A204.1 (cell line): Measurements from ENCODE around the gene AQP3.
"Not testable (repeated sequence)": the region's sequence is repeated elsewhere in the genome, so short reads cannot be mapped to it uniquely, and the experiment has no call there.

Source experiments
- FAIRE-seq: peaks from 2 replicates; lab custom pipeline; 2012; peaks lifted over from hg19 to GRCh38; lab: Jason Lieb, UNC

The AQP3 gene

DNA sequence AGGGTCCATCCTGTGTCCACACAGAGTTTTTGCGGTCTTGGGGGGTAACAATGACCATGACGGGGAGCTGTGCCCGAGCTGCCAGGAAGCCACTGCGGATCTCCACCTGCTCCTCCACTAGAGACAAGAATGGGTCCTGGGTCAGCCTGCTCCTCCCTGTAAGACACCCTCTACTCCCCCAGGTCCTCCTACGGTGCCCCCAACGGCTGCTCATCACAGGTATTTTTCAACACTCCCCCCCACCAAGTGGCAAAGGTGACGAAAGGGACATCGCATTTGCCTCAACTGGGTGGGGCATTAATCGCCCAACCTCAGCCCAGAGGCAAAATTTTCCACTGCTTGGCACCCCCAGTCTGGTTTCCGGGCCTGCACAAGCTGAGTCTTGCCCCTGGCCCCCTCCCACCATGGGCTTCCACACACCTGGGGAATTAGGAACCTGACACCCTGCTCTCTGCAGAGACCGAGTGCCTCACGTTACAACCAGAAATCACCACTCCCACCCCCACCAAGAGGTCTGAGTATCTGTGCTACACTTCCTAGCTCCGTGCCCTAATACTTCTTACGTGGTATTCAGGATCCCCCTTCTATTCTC, 16.7 kb upstream of the AQP3 start:
- FAIRE-seq: no peak

DNA sequence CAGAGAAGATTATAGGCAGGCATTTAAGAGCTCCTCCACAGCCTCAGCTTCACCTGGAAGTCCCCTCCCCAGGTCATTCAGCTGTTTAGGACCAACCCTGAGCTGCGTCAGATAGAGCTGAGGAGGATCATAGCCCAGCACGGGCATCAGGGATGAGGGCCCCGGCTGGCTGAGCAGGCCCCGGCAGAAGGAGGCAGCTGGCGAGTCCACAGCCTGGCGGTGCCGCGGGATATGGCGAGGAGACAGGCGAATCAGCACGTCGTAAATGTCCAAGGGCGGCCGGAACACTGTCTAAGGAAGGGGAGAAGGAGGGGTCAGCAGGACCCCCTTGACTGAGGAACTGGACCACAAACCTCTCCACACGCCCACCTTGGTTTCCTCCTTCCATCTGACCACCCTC, 15.8 kb upstream of the AQP3 start:
- FAIRE-seq: no peak

DNA sequence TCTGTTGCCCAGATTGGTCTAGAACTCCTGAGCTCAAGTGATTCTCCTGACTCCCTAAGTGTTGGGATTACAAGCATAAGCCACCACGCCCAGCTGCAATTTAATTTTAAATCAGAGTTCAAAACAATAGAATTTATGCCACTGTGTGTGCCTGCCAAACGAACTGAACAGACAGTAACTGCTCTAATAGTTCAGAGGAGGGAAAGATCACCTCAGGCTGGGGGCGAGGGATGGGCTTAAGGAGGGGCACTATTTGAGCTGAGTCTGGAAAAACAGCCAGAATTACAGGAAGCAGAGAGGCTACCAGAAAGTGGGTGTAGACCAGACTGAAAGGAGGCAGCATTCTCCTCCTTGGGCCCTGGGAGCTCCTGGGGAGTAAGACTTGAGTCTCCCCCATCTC, 14.1 kb upstream of the AQP3 start:
- FAIRE-seq: no peak

DNA sequence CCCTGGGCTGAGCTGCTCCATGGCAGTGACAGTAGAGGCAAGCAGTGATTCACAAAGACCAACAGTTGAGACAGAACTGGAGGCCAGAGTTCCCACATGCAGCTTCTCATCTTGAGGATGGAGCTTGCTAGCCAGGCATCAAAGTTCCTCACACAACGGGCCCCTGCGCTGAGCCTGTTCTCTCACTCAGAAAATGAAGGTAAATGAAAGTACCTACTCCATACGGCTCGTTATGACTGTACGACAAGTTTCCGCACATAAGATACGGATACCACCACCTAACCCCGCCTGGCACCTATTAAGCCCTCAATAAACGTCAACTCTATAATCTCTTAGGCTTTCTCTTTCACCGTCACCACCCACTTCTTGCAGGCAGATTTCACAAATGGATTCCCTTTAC, 13.5 kb upstream of the AQP3 start:
- FAIRE-seq: no peak

DNA sequence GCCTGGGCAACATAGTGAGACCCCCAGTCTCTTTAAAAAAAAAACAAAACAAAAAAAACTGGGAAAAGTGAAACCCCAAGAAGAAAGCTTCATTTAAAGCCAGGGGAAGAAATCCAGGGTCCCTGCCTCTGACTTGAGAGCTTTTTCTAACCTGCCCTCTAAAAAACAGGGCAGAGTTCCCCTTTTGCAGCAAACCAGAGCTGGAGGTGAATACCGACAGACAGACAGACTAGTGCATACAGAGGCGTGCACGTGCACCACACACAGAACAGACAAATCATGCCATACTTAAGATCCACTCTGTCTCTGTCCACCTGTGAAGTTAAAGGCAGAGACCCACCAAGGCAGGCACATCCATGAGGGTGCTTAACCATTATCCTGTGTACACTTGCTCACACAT, 11.7 kb upstream of the AQP3 start:
- FAIRE-seq: no peak

- FAIRE-seq: no peak
These were observed 11.1 kb upstream of the AQP3 start for GRCh38 chr9:33458444-33458843.

DNA sequence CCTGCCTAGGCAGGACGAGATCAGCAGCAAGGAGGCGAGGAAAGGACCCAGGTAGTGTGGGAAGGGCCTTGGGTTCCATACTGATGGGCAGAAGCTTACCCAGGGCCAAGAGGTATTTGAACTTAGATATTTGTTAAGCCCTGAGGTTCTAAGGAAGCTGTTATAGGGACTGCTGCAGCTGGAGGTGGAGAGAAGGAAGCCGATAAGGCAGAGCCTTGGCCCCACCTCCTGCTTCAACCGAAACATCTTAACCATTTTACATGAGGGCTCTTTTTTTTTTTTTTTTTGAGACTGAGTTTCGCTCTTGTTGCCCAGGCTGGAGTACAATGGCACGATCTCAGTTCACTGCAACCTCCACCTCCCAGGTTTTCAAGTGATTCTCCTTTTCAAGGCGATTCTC, 8.6 kb upstream of the AQP3 start:
- no peak for FAIRE-seq

DNA sequence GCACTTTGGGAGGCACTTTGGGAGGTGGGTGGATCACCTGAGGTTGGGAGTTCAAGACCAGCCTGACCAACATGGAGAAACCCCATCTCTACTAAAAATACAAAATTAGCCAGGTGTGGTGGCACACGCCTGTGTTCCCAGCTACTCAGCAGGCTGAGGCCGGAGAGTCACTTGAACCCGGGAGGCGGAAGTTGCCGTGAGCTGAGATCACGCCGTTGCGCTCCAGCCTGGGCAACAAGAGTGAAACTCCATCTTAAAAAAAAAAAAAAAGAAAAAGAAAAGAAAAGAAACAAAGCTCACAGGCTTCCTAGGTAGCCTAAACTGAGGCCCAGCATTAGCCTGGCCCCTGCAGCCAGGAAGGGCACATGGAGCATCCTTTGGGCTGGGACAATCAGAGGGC, 8.1 kb upstream of the AQP3 start:
- not testable (repeated sequence) for FAIRE-seq

GRCh38 chr9:33454661-33455026, 7.3 kb upstream of the AQP3 start:
- FAIRE-seq: not testable (repeated sequence)

GRCh38 chr9:33453999-33454660, 6.7 kb upstream of the AQP3 start:
- FAIRE-seq: no peak

DNA sequence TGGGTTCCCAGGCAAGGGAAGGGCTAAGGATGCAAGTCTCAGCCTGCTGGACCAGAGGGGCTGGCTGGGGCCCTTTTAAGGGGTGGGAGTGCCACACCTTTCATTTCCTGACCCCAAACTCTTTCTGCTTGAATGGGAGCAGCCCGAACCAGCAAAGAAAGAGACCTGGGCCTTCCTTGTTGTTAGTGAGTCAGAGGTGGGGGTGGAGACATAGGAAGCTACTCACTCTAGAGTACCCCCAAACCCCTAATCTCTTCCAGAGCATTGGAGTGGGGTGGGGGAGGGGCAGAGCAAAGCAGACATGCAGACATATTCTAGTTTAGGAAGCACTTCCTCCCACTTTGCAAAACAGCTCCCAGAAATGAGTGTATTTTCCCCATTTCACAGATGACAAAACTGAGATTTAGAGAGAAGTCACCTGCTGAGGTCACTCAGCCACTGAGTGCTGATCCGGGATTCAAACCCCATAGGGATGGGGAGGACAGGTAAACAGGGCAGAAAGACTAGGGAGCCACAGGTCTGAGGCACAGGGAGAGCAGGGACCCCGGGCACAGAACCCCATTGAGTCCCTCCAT, 6.0 kb upstream of the AQP3 start:
- no peak for FAIRE-seq

DNA sequence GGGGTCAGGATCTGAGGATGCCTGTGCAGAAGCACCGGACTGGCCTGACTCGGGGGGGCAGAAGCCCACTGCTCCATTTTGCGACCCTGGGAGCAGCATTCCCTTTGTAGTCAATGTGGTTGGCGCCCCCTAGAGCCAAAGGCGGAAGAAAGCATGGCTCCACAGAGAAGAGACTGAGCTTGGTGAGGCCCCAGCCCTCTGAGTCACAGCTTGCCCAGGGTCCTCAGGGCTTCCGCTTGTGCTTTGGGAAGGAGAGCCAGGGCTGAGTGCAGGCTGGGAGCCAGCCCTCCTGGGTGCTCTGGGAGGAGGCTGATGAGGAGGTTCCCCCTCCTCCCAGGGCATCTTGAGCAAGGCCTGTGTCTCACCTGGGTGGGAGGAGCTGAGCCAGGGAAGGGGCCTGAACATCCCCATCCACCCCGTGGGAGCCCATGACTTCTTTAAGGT, 5.5 kb upstream of the AQP3 start:
- FAIRE-seq: no peak

- no peak for FAIRE-seq
These were observed 3.3 kb upstream of the AQP3 start for GRCh38 chr9:33450621-33451146.

DNA sequence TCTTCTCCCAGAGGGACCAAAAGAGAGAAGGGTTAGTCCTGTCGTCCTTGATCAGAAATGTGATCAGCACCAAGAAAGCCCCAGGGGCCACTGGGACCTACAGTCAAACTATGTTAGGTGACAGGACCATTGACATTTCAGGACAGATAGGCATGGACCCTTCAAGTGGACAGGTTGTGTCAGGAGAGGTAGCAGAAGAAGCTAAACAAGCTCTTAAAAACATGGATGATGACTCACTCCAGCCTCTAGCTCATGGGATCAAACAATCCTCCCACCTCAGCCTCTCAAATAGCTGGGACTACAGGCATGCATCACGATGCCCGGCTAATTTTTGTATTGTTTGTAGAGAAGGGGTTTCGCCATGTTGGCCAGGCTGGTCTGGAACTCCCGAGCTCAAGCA, 2.3 kb upstream of the AQP3 start:
- FAIRE-seq: no peak

DNA sequence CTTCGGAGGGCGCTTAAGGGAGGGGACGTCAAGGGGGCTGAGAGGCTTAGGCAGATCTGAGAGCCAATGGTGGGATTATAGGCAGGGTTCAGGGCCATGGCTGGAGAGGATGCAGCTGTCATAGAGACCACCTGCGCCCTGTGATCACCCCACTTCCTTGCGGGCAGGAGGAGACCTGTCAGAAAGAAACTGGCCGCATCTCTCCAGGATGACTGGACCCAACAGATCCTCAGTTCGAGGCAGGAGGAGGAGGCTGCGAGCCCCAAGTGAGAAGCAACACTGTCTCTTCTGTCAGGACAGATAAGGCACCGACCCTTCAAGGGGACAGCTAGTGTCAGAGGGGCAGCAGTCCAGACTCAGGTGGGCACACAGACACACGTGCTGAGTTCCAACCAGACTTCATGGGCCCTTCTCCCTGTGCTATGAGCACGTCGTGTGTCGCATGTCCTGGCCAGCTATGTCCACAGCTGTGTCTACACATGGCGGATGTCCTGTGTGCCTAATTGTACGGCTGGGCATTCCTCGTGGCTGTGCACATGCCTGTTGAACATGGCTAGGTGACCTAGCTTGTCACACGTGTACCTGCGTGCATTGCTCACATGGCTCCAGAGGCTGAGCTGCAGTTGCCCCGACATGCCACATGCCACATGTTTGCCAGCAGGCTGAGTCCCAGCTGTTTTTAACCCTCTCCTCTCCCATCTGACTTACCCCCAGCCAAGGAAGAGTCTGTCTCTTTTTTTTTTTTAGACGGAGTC, 583 bp upstream of the AQP3 start:
- no peak for FAIRE-seq

DNA sequence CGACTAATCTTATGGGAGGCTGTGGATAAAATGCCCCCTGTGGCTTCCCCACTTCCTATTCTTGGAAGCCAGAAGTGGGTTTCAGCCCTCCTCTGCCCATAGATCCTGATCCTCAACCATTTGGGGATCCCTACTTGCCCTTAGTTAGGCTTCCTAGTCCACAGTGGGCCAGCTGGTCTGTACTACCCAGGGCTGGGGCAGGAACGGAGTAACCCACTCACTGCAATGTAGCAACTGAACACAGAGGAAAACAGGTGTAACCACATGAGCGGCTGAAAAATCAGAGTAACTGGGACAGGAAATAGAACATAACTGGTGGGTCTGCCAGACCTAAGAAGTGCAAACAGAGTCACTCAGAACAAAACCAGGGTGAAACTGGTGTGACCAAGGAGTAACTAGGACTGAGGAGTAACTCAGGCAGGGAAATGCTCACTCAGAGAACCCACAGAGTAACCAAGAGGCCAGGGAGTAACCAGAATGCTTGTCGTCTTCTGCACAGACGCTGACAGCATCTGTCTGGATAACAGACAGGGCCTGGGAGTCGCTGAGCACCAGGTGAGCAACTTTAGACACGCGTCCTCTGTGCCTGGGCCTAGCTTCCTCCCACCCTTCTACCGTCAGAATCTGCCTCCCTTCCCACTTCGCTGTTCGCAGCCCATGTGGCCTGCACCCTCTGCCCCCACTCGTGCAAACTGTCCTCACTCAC, 1.0 kb downstream of the AQP3 start:
- no peak for FAIRE-seq

DNA sequence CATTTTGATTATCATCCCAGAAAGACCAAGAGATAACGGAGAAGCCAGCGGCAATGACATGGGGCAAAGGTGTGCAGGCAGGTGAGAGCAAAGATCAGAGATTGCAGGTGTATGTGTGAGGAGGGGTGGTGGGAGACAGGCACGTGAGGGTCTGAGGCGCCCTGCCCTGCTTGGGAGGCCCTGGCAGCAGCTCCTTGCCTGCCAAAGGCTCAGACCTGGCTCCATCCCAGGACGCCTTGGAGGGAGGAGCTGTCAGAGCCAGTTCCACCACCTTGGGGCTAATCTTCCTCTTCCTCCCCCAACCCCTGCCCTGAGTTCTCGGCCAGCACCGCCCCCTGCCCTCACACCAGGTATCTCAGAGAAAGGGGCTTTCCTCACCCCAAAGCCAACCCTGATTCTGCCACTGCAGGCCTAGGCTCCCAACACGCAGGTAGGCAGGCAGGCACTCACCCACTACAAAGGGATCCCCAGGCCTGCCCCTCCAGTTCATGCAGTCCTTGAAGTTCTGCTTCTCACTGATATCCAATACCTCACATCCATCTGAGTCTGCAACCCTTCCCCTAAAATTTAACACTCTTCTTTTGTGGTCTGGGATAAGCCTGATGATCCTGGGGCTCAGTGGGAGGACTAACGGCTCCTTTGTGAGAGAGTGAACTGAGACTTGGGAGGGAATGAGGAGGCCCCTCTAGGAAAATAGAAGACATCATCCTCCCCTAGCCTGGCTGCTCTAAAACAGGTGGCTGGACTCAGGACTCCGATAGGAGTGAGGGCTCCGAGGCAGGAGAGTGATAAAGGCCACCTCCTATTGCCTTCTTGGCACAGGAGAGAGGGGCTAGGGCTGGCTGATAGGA, 1.8 kb downstream of the AQP3 start:
- FAIRE-seq: no peak

DNA sequence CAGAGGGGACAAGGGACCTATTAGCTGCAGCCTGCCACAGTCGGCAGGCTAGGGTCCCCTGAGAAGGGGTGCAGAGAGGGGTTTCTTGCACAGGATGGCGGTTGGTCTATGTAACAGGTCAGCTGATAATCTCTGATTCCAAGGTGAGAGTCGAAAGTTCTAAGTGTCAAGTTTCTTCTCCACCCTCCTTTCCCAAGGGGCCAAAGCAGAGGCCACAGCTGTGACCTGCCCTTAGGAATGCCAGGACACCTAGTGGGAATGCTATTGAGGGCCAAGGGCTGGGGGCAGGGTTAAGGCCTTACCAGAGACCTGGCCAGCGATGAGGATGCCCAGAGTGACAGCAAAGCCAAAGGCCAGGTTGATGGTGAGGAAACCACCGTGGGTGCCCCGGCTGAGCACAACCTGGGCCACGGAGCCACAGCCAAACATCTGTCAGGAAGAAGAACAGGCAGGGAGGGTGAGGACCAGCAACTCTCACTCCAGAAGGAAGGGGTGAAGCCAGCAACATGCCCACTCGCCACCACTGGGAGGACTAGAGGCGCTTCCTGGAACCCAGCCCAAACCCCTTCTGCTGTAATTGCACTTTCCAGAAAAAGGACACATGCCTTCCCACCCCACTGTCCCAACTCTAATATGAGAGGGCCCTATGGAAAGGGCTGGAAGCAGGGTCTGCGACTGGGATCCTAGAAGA, 3.8 kb downstream of the AQP3 start:
- no peak for FAIRE-seq

DNA sequence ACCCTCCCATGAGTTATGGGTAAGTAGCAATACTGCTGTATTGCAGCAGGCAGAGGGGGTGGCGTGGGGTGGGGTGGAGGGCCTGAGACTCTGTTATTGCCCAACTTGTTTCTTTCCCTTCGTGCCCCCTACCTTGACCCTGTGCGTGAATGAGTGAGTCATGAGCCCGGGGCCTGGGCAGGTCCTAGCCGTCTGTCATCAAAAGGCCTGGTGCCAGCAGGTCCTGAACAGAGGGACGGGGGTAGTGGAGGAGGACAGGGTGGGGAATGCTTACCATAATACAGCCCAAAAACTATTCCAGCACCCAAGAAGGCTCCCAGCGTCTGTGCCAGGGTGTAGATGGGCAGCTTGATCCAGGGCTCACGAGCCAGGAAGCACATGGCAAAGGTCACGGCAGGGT, 4.3 kb downstream of the AQP3 start:
- no peak for FAIRE-seq

DNA sequence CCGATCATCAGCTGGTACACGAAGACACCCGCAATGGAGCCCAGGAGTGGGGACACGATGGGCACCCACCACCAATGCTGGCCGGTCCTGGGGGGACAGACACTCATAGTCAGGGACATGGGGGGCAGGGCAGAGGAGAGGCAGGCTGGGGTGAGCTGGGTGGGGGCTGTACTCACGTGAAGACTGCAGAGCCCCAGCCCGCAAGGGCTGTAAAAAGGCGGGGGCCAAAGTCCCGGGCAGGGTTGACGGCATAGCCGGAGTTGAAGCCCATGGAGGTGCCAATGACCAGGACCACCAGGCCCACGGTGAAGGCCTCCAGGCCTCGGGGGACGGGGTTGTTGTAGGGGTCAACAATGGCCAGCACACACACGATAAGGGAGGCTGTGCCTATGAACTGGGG, 5.3 kb downstream of the AQP3 start:
- no peak for FAIRE-seq

DNA sequence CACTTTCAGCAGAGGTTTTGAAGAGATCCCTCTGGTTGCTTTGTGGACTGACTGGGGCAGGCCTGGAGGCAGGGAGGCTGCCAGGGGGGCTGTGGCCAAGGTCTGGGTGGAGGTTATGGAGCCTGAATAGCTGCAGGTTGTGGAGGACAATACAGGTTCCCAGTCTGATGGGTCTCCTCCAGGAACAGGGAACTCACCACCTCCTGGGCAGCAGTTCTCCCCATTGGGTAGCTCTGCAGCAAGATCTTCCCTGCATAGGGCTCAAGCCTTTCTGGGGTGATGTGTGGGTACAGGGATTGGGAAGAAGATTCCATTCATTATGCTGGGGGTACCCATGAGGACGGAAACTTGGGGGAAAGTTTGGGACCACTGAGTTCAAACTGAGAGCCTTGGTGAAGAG, 6.8 kb downstream of the AQP3 start:
- FAIRE-seq: no peak
